ENCODE data around the gene GNG10. TPM values are rescaled to one million over a fixed set of nuclear protein-coding genes. Genes with fewer than 3 reads are reported as not detected.

The GNG10 gene
- total RNA-seq, 1 donor from 2014 or later, result 23.9 TPM

DNA sequence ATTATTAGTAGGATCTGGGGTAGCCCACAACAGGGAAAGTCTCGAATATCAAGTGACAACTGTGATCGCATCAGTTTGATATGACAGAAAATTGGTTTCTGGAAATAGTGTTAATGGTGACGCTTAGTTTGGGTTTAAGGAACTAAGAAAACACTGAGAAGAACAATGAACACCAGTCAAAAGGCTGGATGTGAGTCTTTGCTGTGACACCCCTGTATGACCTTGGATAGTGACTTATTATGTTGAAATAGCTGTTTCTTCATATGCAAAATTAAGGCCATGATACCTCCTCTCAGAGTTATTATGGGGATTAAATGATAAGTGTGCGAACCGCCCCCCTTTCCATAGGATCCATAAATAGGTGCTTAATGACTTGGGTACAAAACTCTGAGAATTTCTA is 29.3 kb upstream of the GNG10 start:
- Mint-ChIP-seq H3K27ac (peak overlapping the region; percentile 91), H3K9me3 (no peaks in the 10 kb centered on the region), H3K36me3 (no peaks in the 10 kb centered on the region), H3K4me1 (peaks cover 49% of the 10 kb centered on the region), H3K4me3 (peak overlapping the region; percentile 98), H3K27me3 (ENCODE audit: low read depth) (no peaks in the 10 kb centered on the region)
- TF ChIP-seq, protein P1, sequence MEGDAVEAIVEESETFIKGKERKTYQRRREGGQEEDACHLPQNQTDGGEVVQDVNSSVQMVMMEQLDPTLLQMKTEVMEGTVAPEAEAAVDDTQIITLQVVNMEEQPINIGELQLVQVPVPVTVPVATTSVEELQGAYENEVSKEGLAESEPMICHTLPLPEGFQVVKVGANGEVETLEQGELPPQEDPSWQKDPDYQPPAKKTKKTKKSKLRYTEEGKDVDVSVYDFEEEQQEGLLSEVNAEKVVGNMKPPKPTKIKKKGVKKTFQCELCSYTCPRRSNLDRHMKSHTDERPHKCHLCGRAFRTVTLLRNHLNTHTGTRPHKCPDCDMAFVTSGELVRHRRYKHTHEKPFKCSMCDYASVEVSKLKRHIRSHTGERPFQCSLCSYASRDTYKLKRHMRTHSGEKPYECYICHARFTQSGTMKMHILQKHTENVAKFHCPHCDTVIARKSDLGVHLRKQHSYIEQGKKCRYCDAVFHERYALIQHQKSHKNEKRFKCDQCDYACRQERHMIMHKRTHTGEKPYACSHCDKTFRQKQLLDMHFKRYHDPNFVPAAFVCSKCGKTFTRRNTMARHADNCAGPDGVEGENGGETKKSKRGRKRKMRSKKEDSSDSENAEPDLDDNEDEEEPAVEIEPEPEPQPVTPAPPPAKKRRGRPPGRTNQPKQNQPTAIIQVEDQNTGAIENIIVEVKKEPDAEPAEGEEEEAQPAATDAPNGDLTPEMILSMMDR (IDR thresholded peaks at IDR 0.05; ENCODE audit: unreplicated experiment), result no peak
- DNase-seq (ENCODE audit: low spot score in 2 of 2, unreplicated experiment in 2 of 2), result no peak

DNA sequence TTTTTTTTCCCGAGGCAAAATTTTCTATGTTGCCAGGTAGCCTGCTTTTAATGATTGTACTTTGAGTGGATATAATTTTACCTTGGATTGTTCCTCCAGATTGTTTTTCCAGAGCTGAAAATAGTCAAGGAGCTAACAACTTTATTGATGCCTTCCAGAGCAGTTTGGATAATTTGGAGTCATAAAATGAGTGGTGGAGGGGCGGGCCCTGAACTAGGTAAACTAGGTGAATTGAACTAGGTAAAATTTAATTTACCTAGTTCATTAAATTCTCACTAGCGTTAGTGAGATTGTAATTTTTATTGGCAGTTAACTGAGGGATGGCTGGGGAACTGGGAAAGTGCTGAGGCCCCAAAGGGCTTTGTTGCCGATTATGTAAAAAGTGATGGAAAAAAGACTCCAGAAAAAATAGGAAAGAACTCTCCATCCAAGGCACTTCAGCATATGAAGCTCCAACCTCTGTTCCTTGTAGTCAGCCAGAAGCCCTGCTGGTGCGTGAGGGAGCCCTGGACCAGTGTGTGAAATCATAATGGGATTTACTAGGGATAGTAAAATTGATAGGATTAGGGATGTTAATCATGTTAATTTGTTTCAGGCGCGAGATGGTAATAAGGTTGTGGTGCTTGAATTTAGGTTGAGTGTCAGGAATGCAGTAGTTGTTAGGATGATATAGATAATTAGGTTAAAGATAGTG is 28.6 kb upstream of the GNG10 start:
- Mint-ChIP-seq H3K4me3 (peak overlapping the region; percentile 98), H3K36me3 (no peaks in the 10 kb centered on the region), H3K27me3 (ENCODE audit: low read depth) (no peaks in the 10 kb centered on the region), H3K27ac (peak overlapping the region; percentile 91), H3K4me1 (peaks cover 49% of the 10 kb centered on the region), H3K9me3 (no peaks in the 10 kb centered on the region)
- TF ChIP-seq, protein P1 (IDR thresholded peaks at IDR 0.05; ENCODE audit: unreplicated experiment), result no peak
- DNase-seq (ENCODE audit: low spot score in 2 of 2, unreplicated experiment in 2 of 2), result no peak

DNA sequence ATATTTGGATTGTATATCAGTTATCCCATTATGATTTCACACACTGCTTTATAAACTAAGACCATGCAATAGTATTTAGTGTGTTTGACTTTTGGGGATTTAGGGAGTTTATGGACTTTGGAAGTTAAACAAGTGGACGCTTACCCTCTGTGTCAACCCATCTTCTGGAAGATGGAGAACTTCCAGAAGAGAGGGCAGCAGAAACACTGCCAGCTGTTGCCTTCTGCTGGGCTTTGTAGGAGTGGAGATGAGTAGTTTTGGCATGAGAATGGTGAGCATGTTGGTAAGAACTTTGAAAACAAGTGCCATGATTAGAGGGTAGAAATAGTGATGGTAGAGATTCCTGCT is 28.0 kb upstream of the GNG10 start:
- TF ChIP-seq, protein P1 (IDR thresholded peaks at IDR 0.05; ENCODE audit: unreplicated experiment), result no peak
- Mint-ChIP-seq H3K9me3 (no peaks in the 10 kb centered on the region), H3K27me3 (ENCODE audit: low read depth) (no peaks in the 10 kb centered on the region), H3K36me3 (no peaks in the 10 kb centered on the region), H3K4me1 (peaks cover 49% of the 10 kb centered on the region), H3K27ac (no peak overlapping the region), H3K4me3 (peak overlapping the region; percentile 98)
- no peak for DNase-seq (ENCODE audit: low spot score in 2 of 2, unreplicated experiment in 2 of 2)

DNA sequence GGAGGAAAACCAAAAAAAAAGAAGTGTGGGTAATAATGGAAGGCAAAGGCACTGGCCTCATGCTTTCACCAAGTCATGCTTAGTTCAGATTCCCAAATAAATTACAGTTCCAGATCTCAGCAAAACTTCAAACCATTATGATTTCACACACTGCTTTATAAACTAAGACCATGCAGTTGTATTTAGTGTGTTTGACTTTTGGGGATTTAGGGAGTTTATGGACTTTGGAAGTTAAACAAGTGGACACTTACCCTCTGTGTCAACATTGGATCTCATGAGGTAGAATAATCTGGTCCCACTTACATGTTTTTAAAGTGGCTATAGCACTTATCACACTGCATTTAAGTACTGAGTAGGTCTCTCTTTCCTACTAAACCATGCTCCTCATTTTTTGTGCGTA is 26.5 kb upstream of the GNG10 start:
- no peaks in the 10 kb centered on the region for H3K27me3 Mint-ChIP-seq (ENCODE audit: low read depth)
- H3K36me3 Mint-ChIP-seq, result no peaks in the 10 kb centered on the region
- H3K4me3 Mint-ChIP-seq, result no peak overlapping the region

DNA sequence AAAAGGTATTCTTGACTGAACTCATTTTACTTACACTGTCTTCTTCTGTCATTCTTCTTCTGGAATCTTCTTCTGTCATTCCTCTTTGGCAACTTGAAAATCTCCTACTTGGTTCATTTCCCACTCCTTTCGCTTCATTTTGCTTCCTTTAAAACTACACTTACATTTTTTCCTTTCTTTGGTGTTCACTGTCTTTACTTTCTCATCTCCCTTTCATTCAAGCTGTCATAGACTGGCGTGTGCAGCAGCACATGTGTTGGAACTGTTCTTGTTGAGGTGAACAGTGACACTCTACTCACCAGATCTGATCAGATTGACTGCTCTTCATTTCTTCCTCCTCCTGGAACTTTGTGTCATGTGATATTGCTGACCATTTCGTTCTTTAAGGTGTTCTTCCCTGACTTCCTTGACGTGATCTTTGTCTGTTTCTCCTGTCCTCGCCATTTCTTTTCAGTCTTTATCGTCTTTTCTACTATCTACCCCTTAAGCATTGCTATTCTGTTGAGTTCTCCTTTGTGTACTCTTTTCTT is 23.9 kb upstream of the GNG10 start:
- no peak overlapping the region for H3K4me3 Mint-ChIP-seq
- no peaks in the 10 kb centered on the region for H3K27me3 Mint-ChIP-seq (ENCODE audit: low read depth)
- no peak overlapping the region for H3K27ac Mint-ChIP-seq
- TF ChIP-seq, protein P1 (IDR thresholded peaks at IDR 0.05; ENCODE audit: unreplicated experiment), result no peak
- no peak for DNase-seq (ENCODE audit: low spot score in 2 of 2, unreplicated experiment in 2 of 2)
- H3K4me1 Mint-ChIP-seq, result peaks cover 37% of the 10 kb centered on the region
- no peaks in the 10 kb centered on the region for H3K36me3 Mint-ChIP-seq
- H3K9me3 Mint-ChIP-seq, result no peaks in the 10 kb centered on the region

More for the DNA sequence above, 26.5 kb upstream of the GNG10 start:
- DNase-seq (ENCODE audit: low spot score in 2 of 2, unreplicated experiment in 2 of 2), result no peak
- Mint-ChIP-seq H3K9me3 (no peaks in the 10 kb centered on the region), H3K27ac (peak overlapping the region; percentile 44), H3K4me1 (peaks cover 49% of the 10 kb centered on the region)
- TF ChIP-seq, protein P1 (IDR thresholded peaks at IDR 0.05; ENCODE audit: unreplicated experiment), result no peak

Measured in mesothelial cell of epicardium (in vitro differentiated cells).